SK-N-SH (cell line): ENCODE data around the gene CUEDC1.

Source experiments
- CTCF ChIP-seq: fragments of 200-600 bp; sonication (generic); IDR thresholded peaks from 2 replicates; pipeline ENCODE4 v1.6.1; 2017; ENCODE audit warnings: antibody characterized with exemption, mild to moderate bottlenecking, moderate library complexity
- EP300 ChIP-seq, 2 experiments: IDR thresholded peaks; 2 replicates each; pipeline versions ENCODE4 v1.4.0 to v1.6.1; 2012; ENCODE audit warnings: borderline replicate concordance in 1 of 2, low read depth in 1 of 2, low read length in 1 of 2
- FOSL2 ChIP-seq: IDR thresholded peaks from 2 replicates; pipeline ENCODE4 v1.4.0; 2012; ENCODE audit warnings: low read depth, mild to moderate bottlenecking, moderate library complexity, borderline replicate concordance
- FOXJ3 ChIP-seq: sonication (generic); formaldehyde crosslinking; IDR thresholded peaks from 2 replicates; pipeline ENCODE4 v1.5.1; 2020; ENCODE audit warnings: mild to moderate bottlenecking, missing genetic modification reagents
- POLR2AphosphoS5 ChIP-seq: IDR thresholded peaks from 2 replicates; pipeline ENCODE4 v1.6.1; 2012; ENCODE audit warnings: low read depth, low read length
- REST ChIP-seq: IDR thresholded peaks from 2 replicates; pipeline ENCODE4 v1.6.1; 2012; ENCODE audit warnings: mild to moderate bottlenecking, low read depth, low read length, moderate library complexity
- SIN3A ChIP-seq: IDR thresholded peaks from 2 replicates; pipeline ENCODE4 v1.6.1; 2012; ENCODE audit warnings: low read depth, mild to moderate bottlenecking, low read length, moderate library complexity, borderline replicate concordance
- SMC3 ChIP-seq: IDR thresholded peaks from 2 replicates; pipeline ENCODE4 v1.6.1; 2012; ENCODE audit warnings: low read depth, low read length, improper control_type of control experiment
- TCF12 ChIP-seq: IDR thresholded peaks from 2 replicates; pipeline ENCODE4 v1.4.0; 2012
- TEAD4 ChIP-seq: IDR thresholded peaks from 2 replicates; pipeline ENCODE4 v1.4.0; 2012; ENCODE audit warnings: mild to moderate bottlenecking, borderline replicate concordance; ENCODE audit not compliant: insufficient read depth

GRCh38 chr17:57970710-57971109 lies 15.5 kb upstream of the CUEDC1 start:
- TF ChIP-seq CTCF (no peak), SMC3 (no peak), POLR2AphosphoS5 (peak; percentile 48; the same call in 1 of the 2 replicates), REST (no peak), EP300 (IDR thresholded peaks at IDR 0.05; ENCODE audit: borderline replicate concordance in 1 of 2, low read depth in 1 of 2, low read length in 1 of 2) (no peak; a peak in 1 of 4 replicates), FOXJ3 (CRISPR knock-in tag) (no peak), FOSL2 (peak; percentile 46), TCF12 (peak; percentile 85), SIN3A (no peak), TEAD4 (no peak)
